ENCODE data around the gene USP36.

Gene USP36

GRCh38 chr17:78886954-78887353 is 46.3 kb upstream of the USP36 start:
- H3K27ac ChIP-seq (ENCODE audit: low read depth, low read length), result no peak overlapping the region
- H3K9me2 ChIP-seq (replicated peaks; ENCODE audit: insufficient read depth, low read length), result no peaks in the 10 kb centered on the region
- H3K9me3 ChIP-seq (ENCODE audit: insufficient read depth, low read length), result no peaks in the 10 kb centered on the region
- no peak overlapping the region for H2AFZ ChIP-seq (ENCODE audit: low read depth, low read length, severe bottlenecking)
- H3K4me3 ChIP-seq (ENCODE audit: insufficient read depth, low read length, poor library complexity, severe bottlenecking), result no peak overlapping the region
- no peaks in the 10 kb centered on the region for H3K79me2 ChIP-seq (ENCODE audit: insufficient read depth, low read length)
- TF ChIP-seq CTCF (IDR thresholded peaks at IDR 0.05; ENCODE audit: insufficient read depth, low read length, poor library complexity, severe bottlenecking) (no peak), EZH2phosphoT487 (conservative IDR thresholded peaks at IDR 0.05; ENCODE audit: low read length) (no peak)
- H3F3A ChIP-seq (ENCODE audit: insufficient read depth), result no peaks in the 10 kb centered on the region
- H3K27me3 ChIP-seq (ENCODE audit: low read length), result no peaks in the 10 kb centered on the region
- no peak overlapping the region for H3K9ac ChIP-seq (ENCODE audit: low read length)
- no peaks in the 10 kb centered on the region for H3K36me3 ChIP-seq (ENCODE audit: low read length)
- H4K20me1 ChIP-seq (ENCODE audit: low read depth, low read length), result no peaks in the 10 kb centered on the region
- no peak overlapping the region for H3K4me2 ChIP-seq (ENCODE audit: low read depth, low read length, poor library complexity, severe bottlenecking)

DNA sequence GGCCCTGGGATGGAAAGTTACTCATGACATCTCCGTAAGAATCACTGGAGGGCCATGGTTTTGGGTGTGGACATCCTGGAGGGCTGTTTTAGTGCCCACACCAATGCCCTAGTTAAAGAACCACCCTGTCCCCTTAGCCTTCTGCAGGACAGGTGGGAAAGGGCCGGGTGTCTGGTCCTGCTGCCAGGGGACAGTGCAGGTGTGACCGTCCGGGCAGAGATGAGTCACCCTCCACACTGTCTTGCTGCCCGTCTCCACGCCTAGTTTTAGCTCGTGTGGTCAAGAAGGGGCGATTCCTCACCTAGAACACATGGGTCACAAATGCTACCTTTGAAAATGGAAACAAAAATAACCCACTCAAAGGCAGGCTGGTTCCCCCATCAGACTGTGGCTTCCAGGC is 45.3 kb upstream of the USP36 start:
- no peaks in the 10 kb centered on the region for H3K79me2 ChIP-seq (ENCODE audit: insufficient read depth, low read length)

DNA sequence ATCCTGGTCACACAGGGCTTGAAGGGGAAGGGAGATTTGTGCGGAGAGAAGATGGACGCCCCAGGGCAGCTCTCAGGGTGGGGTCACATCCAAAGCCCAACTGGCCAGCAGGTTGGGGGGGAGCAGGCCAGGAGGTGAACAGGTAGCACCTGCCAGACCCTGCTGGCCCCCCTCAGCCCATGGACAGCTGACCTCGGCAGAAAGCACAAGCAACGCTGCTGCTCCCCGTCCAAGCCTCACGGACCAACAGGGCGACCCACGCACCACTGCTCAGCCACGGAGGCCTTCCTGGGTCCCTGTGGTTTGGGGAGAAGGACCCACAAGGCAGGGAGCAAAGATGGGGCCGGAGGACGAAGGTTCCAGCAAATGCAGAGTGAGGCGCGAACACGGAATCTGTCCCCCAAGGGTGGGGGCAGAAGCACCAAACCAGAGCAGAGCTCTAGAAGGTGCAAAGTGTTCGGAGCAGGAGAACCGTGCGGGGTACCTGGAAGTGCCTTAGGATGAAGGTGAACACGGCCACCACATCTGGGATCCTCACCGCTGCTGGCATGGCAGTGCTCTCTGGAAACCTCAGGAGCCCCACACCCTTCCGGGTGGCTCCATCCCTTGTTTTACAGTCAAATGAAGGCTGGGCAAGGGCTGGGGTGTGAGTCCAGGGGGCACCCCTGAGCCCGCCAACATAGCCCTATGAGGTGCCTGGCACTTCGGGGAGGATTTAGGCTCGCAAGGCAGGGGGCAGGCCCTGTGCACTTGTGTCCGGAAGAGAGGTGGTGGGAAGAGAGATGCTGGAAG is 44.5 kb upstream of the USP36 start:
- no peak overlapping the region for H3K9ac ChIP-seq (ENCODE audit: low read length)
- no peaks in the 10 kb centered on the region for H3K9me2 ChIP-seq (replicated peaks; ENCODE audit: insufficient read depth, low read length)
- H4K20me1 ChIP-seq (ENCODE audit: low read depth, low read length), result no peaks in the 10 kb centered on the region
- H3K27me3 ChIP-seq (ENCODE audit: low read length), result no peaks in the 10 kb centered on the region
- no peak overlapping the region for H3K4me3 ChIP-seq (ENCODE audit: insufficient read depth, low read length, poor library complexity, severe bottlenecking)
- TF ChIP-seq CTCF (IDR thresholded peaks at IDR 0.05; ENCODE audit: insufficient read depth, low read length, poor library complexity, severe bottlenecking) (no peak), EZH2phosphoT487 (conservative IDR thresholded peaks at IDR 0.05; ENCODE audit: low read length) (no peak)
- no peak overlapping the region for H2AFZ ChIP-seq (ENCODE audit: low read depth, low read length, severe bottlenecking)
- no peaks in the 10 kb centered on the region for H3K36me3 ChIP-seq (ENCODE audit: low read length)
- H3K9me3 ChIP-seq (ENCODE audit: insufficient read depth, low read length), result no peaks in the 10 kb centered on the region
- H3K79me2 ChIP-seq (ENCODE audit: insufficient read depth, low read length), result no peaks in the 10 kb centered on the region
- no peak overlapping the region for H3K27ac ChIP-seq (ENCODE audit: low read depth, low read length)
- H3K4me2 ChIP-seq (ENCODE audit: low read depth, low read length, poor library complexity, severe bottlenecking), result no peak overlapping the region
- no peaks in the 10 kb centered on the region for H3F3A ChIP-seq (ENCODE audit: insufficient read depth)

More for the DNA sequence above, 45.3 kb upstream of the USP36 start:
- Histone ChIP-seq H3K4me2 (ENCODE audit: low read depth, low read length, poor library complexity, severe bottlenecking) (no peak overlapping the region), H3K4me3 (ENCODE audit: insufficient read depth, low read length, poor library complexity, severe bottlenecking) (no peak overlapping the region), H4K20me1 (ENCODE audit: low read depth, low read length) (no peaks in the 10 kb centered on the region), H3K9me3 (ENCODE audit: insufficient read depth, low read length) (no peaks in the 10 kb centered on the region), H3F3A (ENCODE audit: insufficient read depth) (no peaks in the 10 kb centered on the region), H2AFZ (ENCODE audit: low read depth, low read length, severe bottlenecking) (no peak overlapping the region), H3K36me3 (ENCODE audit: low read length) (no peaks in the 10 kb centered on the region), H3K27ac (ENCODE audit: low read depth, low read length) (no peak overlapping the region), H3K27me3 (ENCODE audit: low read length) (no peaks in the 10 kb centered on the region), H3K9ac (ENCODE audit: low read length) (no peak overlapping the region), H3K9me2 (replicated peaks; ENCODE audit: insufficient read depth, low read length) (no peaks in the 10 kb centered on the region)
- TF ChIP-seq CTCF (IDR thresholded peaks at IDR 0.05; ENCODE audit: insufficient read depth, low read length, poor library complexity, severe bottlenecking), result no peak
- no peak for TF ChIP-seq EZH2phosphoT487 (conservative IDR thresholded peaks at IDR 0.05; ENCODE audit: low read length)

Data from SU-DHL-6 (cell line).